GM12873 (cell line): ENCODE results near the gene TWNK.

Source experiments
- CTCF ChIP-seq: IDR thresholded peaks from 2 replicates; pipeline ENCODE4 v1.5.1; 2012; ENCODE audit warnings: low read depth, mild to moderate bottlenecking, moderate library complexity, low read length, control low read depth; ENCODE audit not compliant: insufficient read depth; ENCODE audit errors: missing control alignments

TWNK gene

GRCh38 chr10:100989088-100989487, 1.7 kb downstream of the TWNK start:
- no peak for TF ChIP-seq CTCF

DNA sequence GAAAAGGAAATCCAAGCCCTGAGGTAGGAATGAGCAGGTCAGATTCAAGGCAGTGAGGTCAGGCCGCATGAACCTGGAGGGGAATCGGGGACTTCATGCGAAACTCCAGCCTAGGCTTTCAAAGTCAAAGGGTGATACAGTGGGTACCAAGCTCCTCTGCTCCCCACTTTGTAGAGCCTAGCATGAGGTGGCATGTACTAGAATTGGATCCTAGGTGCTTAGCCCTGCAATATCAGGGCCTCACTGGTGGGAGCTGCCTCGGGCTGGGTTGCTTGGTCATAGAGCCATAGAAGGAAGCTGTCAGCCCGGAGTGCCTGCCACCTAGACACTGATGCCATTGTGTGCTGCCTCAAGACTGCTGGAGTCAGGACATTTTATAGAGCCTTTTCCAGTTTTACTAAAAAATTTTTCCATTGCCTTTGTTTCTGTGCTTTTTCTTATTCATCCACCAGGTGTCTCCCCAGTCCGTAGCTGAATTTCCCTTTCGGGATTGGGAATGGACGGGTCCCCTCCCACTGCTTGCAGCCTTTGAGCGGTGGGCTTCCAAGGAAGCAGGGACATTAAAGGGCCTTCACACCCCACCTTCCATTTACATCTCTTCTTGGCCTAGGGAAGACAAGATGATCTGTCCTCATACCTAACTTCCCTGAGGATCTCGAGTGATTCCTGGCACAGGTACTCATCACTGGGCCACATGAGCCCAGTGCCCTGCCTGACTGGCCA, 6.8 kb downstream of the TWNK start:
- TF ChIP-seq CTCF, result peak; percentile 43

DNA sequence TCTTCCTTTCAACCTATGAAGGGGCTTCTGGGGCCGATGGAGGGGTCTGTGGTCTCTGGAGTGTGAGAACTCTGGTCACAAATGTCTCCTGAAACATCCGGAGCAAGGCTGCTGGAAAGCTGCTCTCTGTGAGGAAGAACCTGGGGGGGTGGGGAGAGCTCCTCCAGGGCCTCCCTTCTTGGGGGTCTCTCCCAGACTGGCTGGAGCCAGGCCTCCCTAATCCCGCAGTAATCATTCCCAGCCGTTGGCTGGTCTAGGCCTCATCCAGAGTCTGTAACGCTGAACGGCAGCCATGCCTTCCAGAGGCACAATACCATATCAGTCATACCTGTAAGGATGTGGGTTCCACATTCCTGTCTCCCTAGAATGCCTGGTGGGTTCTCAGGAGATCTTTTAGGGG, 7.8 kb downstream of the TWNK start:
- TF ChIP-seq CTCF, result no peak

- no peak for TF ChIP-seq CTCF
Measured at GRCh38 chr10:100996678-100997359, 9.5 kb downstream of the TWNK start.

GRCh38 chr10:100997360-100998182, 10.2 kb downstream of the TWNK start:
- peak; percentile 93 for TF ChIP-seq CTCF

GRCh38 chr10:100998183-100998990, 11.0 kb downstream of the TWNK start:
- no peak for TF ChIP-seq CTCF
